Small intestine (tissue), 7 donors: ENCODE data around the gene EMID1. TPM values are rescaled to one million over a fixed set of nuclear protein-coding genes. Genes with fewer than 3 reads are reported as not detected.

Experiments used
- DNase-seq, 2 donors: peaks; one replicate each; pipeline versions ENCODE4 v3.0.0 to v3.0.0-alpha.2; 2013
- FAIRE-seq: peaks from 2 replicates; lab custom pipeline; 2012; peaks lifted over from hg19 to GRCh38; lab: Jason Lieb, UNC
- H3K27ac ChIP-seq, 3 donors: one replicate each; pipeline ENCODE4 v1.5.1; 2013; ENCODE audit warnings: low read length in 2 of 3, mild to moderate bottlenecking in 2 of 3, control low read depth in 1 of 3, inconsistent platforms in 1 of 3, low read depth in 1 of 3, moderate library complexity in 1 of 3
- H3K27me3 ChIP-seq, 3 donors: one replicate each; pipeline ENCODE4 v1.6.1; 2013; ENCODE audit warnings: low read length in 3 of 3, inconsistent platforms in 1 of 3; ENCODE audit not compliant: control insufficient read depth in 3 of 3, insufficient read depth in 3 of 3
- H3K36me3 ChIP-seq, 3 donors: one replicate each; pipeline ENCODE4 v1.6.1; 2013; ENCODE audit warnings: low read length in 3 of 3, inconsistent platforms in 1 of 3, low read depth in 1 of 3, mild to moderate bottlenecking in 1 of 3, moderate library complexity in 1 of 3; ENCODE audit not compliant: control insufficient read depth in 3 of 3, insufficient read depth in 2 of 3
- H3K4me1 ChIP-seq, 3 donors: one replicate each; pipeline ENCODE4 v1.6.1; 2013; ENCODE audit warnings: low read length in 2 of 3, inconsistent platforms in 1 of 3, low read depth in 1 of 3, mild to moderate bottlenecking in 1 of 3, moderate library complexity in 1 of 3; ENCODE audit not compliant: control insufficient read depth in 3 of 3, insufficient read depth in 2 of 3
- H3K4me3 ChIP-seq, 3 donors: one replicate each; pipeline ENCODE4 v1.5.1; 2013; ENCODE audit warnings: low read length in 3 of 3, control low read depth in 1 of 3, inconsistent platforms in 1 of 3, low read depth in 1 of 3, mild to moderate bottlenecking in 1 of 3, moderate library complexity in 1 of 3
- H3K9me3 ChIP-seq, 2 donors: one replicate each; pipeline ENCODE4 v1.6.1; 2013; ENCODE audit warnings: low read depth in 1 of 2, low read length in 1 of 2; ENCODE audit not compliant: control insufficient read depth in 2 of 2, insufficient read depth in 1 of 2
- WGBS, 3 donors: extraction: QIAGEN DNeasy Blood & Tissue Kit; methylation state at CpG; one replicate each; pipeline ENCODE4 v1.1.7; 2013; 5-methylcytosine and 5-hydroxymethylcytosine counted together
- polyA plus RNA-seq, 4 donors: library from polyadenylated mRNA; stranded (reverse) in 3 of 4; unstranded in 1 of 4; fragments of 200-250 nt in 3 of 4; fragments of 120-200 nt in 1 of 4; gene quantifications; one replicate each; pipeline versions ENCODE4 v1.2.1 to v1.2.3, GENCODE V29; 2013
- donor health status: healthy with polysubstance abuse.
- donor health status: control.
- donor health status: control.
- donor health status: Bipolar disorder and iron deficiency.
- donor health status: healthy.

Gene EMID1
- polyA plus RNA-seq, 4 donors: 2.7 to 131 (median 4.7) TPM; not detected in 1

- Histone ChIP-seq H3K27ac (no peak overlapping the region), H3K4me3 (no peak overlapping the region), H3K36me3 (peaks cover 0 to 83% (median 0%) of the 10 kb centered on the region in 3 donors), H3K9me3 (no peaks in the 10 kb centered on the region), H3K27me3 (no peaks in the 10 kb centered on the region), H3K4me1 (peaks cover 0 to 36% (median 0%) of the 10 kb centered on the region in 3 donors)
- WGBS, 3 donors: 85 to 89% (median 87%) methylated on average over 11 of the region's 11 CpGs
- FAIRE-seq (no peak), DNase-seq (no peak)
These were observed 5.4 kb downstream of the EMID1 start for GRCh38 chr22:29211066-29211465.

DNA sequence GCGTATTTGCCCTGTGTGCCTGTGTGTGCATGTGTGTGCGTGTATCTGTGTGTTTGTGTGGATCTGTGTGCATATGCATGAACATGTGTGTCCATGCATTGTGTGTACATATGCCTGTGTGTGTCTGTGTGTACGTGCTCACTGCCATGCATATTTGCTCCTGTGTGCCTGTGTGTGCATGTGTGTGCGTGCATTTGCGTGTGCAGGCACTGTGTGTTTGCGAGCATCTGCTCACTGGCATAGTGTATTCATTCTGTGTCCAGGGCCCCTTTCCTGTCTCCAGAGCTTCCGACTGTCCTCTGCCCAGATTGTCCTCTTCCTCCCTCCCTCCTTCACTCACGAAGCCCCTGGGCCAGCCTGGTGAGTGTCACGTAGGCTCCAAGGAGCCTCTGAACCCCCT lies 5.8 kb downstream of the EMID1 start:
- H3K4me1 ChIP-seq: peaks cover 0 to 36% (median 0%) of the 10 kb centered on the region in 3 donors
- H3K27ac ChIP-seq: no peak overlapping the region
- H3K36me3 ChIP-seq: peaks cover 0 to 87% (median 0%) of the 10 kb centered on the region in 3 donors
- no peaks in the 10 kb centered on the region for H3K27me3 ChIP-seq
- no peak for DNase-seq
- WGBS, 3 donors: 92 to 96% (median 94%) methylated on average over 9 of the region's 9 CpGs
- H3K9me3 ChIP-seq: no peaks in the 10 kb centered on the region
- no peak for FAIRE-seq
- H3K4me3 ChIP-seq: no peak overlapping the region

- no peak for FAIRE-seq
- Histone ChIP-seq H3K27me3 (no peaks in the 10 kb centered on the region), H3K4me3 (no peak overlapping the region), H3K27ac (no peak overlapping the region), H3K4me1 (peaks cover 0 to 30% (median 0%) of the 10 kb centered on the region in 3 donors), H3K36me3 (peaks cover 0 to 90% (median 0%) of the 10 kb centered on the region in 3 donors), H3K9me3 (no peaks in the 10 kb centered on the region)
- 78 to 90% (median 86%) methylated on average over 11 of the region's 11 CpGs for WGBS, 3 donors
- DNase-seq: no peak
These were observed 7.0 kb downstream of the EMID1 start for GRCh38 chr22:29212743-29213142.

GRCh38 chr22:29213493-29213892 lies 7.8 kb downstream of the EMID1 start:
- WGBS, 3 donors: 83 to 93% (median 88%) methylated on average over 9 of the region's 9 CpGs
- no peak for FAIRE-seq
- Histone ChIP-seq H3K36me3 (peaks cover 0 to 90% (median 0%) of the 10 kb centered on the region in 3 donors), H3K4me3 (no peak overlapping the region), H3K9me3 (no peaks in the 10 kb centered on the region), H3K27ac (no peak overlapping the region), H3K4me1 (peaks cover 0 to 22% (median 0%) of the 10 kb centered on the region in 3 donors), H3K27me3 (no peaks in the 10 kb centered on the region)
- DNase-seq: no peak

- H3K27me3 ChIP-seq: no peaks in the 10 kb centered on the region
- 91 to 95% (median 91%) methylated on average over 6 of the region's 6 CpGs for WGBS, 3 donors
- peaks cover 0 to 15% (median 0%) of the 10 kb centered on the region in 3 donors for H3K4me1 ChIP-seq
- FAIRE-seq: no peak
- DNase-seq: peak in 1 of 2 donors; percentile 0
- H3K9me3 ChIP-seq: no peaks in the 10 kb centered on the region
- no peak overlapping the region for H3K4me3 ChIP-seq
- peaks cover 0 to 92% (median 0%) of the 10 kb centered on the region in 3 donors for H3K36me3 ChIP-seq
- no peak overlapping the region for H3K27ac ChIP-seq
These were observed 8.5 kb downstream of the EMID1 start for GRCh38 chr22:29214232-29214631.

DNA sequence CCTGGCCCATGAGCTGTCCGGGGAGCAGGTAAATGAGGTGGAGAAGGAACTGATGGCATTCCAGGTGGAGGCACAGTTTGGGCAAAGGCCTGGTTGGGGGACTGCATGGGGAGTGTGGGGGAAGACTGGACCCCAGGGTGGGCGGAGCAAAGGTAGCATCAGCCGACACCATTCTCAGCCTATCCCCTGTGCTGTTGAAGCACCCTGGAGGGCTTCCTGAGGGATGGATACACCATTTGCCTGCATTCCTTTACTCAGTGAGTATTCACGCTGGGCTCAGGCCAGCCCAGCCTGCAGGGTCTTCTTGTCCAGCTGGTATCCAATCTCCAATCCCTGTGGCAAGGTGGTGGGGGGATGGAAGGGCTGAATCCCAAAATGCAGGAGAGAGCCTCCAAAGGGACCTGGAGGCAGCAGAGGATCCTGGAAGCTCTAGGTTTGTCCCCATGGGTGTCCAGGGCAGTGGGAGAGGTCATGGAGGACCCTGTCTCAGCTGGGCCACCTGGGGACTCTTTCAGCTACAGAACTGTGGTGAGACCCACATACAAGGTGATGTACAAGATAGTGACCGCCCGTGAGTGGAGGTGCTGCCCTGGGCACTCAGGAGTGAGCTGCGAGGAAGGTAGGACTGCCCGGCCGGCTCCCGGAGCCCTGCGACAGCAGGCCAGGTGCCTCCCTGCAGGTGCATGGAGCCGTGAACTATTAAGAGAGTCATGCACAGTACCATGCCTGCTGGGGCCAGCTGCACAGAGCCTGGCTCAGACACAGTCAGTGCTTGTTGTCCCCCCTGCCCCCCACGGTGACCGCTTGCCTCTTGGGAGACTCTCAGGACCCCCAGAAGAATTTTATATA lies 9.5 kb downstream of the EMID1 start:
- H3K4me3 ChIP-seq: no peak overlapping the region
- no peaks in the 10 kb centered on the region for H3K27me3 ChIP-seq
- 88 to 92% (median 90%) methylated on average over 12 to 14 of the region's 14 CpGs for WGBS, 3 donors
- DNase-seq: peak in 1 of 2 donors; percentile 0
- no peak for FAIRE-seq
- H3K4me1 ChIP-seq: peaks cover 0 to 7% (median 0%) of the 10 kb centered on the region in 3 donors
- no peaks in the 10 kb centered on the region for H3K9me3 ChIP-seq
- H3K27ac ChIP-seq: no peak overlapping the region
- peaks cover 0 to 93% (median 0%) of the 10 kb centered on the region in 3 donors for H3K36me3 ChIP-seq

DNA sequence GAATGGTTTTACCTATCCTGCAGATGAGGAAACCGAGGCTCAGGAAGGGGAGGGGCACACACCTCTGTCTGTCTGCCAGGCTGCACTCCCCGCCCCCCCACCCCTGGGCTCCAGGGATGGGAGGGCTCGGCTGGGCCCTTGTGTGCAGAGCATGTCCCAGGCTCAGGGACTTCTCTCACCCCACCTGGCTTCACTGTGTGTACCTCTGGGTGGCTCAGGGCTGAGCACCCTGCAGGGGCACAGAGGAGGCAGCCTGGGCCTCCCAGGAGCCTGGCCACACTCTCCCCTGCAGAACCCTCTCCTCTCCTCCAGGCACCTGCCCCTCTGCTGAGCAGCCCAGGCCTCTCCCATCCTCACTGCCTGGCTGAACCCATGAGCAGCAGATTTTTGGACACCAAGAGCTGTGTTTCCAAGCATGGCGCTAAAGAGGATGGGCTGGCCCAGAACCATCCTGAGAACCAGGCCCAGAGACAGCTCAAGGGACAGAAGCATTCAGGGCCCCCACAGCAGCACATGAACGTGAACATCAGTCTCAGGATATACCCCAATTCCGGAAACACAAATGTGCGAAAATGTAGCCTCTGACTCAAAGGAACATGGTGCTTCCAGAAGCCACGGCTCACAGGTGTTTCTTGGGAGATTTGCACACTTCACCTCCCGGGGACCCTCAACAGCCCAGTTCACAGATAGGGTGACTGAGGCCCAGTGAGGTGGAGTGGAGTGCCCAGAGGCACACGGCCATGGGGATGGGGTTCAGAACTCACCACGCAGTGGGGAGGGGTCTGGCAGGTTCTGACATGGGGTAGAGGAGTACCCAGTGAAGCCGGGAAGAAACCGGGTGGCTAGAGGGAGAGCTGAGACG lies 10.5 kb downstream of the EMID1 start:
- no peaks in the 10 kb centered on the region for H3K27me3 ChIP-seq
- H3K9me3 ChIP-seq: no peaks in the 10 kb centered on the region
- no peak overlapping the region for H3K27ac ChIP-seq
- WGBS, 3 donors: 82 to 86% (median 86%) methylated on average over 13 to 14 of the region's 14 CpGs
- H3K4me3 ChIP-seq: no peak overlapping the region
- peak in 1 of 2 donors; percentile 0 for DNase-seq
- H3K36me3 ChIP-seq: peaks cover 0 to 94% (median 0%) of the 10 kb centered on the region in 3 donors
- no peak for FAIRE-seq
- no peaks in the 10 kb centered on the region for H3K4me1 ChIP-seq
